ENCODE data around the gene CFAP57.
"Not testable (repeated sequence)": the region's sequence is repeated elsewhere in the genome, so short reads cannot be mapped to it uniquely, and the experiment has no call there.

The CFAP57 gene

DNA sequence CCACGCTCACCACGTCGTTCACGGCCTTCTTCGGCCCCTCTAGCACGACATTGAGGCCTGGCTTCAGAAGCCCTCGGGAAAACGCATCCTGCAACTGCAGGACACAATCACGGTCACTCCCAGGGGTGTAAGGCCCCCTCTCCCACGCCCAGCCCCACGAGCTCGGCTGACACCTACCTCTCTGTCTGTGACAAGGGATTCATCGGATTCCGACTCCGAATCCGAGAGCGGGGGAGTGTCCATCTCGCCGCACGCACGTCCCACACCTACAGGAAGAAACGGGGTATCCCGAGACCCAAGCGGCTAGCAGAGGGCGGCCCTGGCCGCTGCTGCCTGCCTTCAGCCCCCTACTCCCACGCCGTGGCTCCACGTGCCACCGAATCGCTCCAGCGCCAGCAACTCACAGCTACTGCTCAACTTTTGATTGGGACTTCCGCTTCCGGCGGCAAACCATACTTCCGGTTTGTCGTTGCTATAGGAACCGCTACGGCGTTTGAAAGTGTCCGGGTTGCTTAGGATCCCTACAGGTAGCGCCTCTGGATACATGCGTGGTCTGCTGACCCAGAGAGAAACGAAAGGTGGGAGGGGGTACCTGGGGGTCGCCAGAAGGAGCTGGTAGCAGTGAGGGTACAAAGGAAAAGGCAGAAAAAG is at the start of gene CFAP57, which contains the start of gene EBNA1BP2:
Gene CFAP57 (plus strand): TSS at position 455 of the 651 bp plus-strand sequence. CDS start 424 bp downstream, outside the sequence.
Gene EBNA1BP2 (minus strand): TSS at position 415 of the 651 bp plus-strand sequence. CDS start 172 bp downstream, at position 243.
- peak; percentile 97 for DNase-seq

GRCh38 chr1:43123031-43123430 is 49.1 kb upstream of the CFAP57 start:
- DNase-seq, result no peak

- DNase-seq, result no peak
These were observed 43.3 kb upstream of the CFAP57 start for GRCh38 chr1:43128816-43129215.

DNA sequence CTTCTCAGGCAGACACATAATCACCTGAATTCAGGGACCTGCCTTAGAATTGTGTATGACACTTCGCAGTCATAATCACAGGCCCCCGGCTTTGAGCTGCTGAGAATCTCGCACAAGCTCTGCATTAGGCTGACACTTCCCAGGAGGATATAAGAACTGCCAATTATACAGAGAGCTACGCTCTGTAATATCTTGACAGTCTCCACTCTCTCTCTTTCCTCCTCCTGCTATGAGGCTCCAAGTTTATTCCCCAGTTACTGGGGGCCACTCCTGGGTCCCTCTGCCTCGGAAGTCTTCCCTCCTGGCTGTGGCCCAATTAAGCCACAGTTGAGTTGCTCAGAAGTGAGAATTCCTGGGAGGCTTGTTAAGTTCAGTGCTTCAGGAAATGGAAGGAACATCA is 42.7 kb upstream of the CFAP57 start:
- no peak for DNase-seq

DNA sequence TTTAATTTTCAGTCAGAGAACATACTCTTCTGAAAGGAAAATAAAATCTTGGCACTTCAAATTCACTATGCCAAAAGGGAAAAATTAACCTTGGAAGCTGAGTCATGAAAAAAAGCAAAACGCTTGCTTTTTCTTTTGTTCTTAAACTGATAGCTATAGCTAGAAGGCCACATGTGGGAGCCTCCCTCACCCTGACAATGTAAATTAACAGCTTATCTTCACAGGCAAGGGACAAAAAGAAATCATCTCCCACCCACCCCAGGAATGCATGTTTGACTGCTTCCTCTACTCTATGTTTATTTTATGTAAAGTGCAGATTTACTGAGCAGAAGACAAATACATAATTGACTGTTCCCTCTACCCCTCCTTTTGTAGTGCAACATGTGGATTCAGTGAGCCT is 38.1 kb upstream of the CFAP57 start:
- no peak for DNase-seq

DNA sequence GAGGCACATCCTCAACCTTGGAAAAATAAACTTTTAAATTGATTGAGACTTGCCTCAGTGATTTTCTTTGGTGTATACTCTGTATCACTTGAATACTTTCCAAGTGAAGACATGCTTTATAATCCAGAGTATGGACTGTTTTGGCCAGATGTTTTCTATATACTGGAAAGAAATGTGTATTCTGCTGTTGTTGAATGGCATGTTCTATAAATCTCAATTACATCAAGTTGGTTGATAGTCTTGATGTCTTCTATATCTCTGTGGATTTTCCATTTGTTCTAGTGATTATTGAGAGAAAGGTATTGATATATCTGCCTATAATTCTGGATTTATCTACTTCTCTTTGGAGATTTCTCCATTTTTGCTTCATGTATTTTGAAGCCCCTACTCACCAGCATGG is 37.5 kb upstream of the CFAP57 start:
- DNase-seq, result no peak

GRCh38 chr1:43135857-43136781 is 36.0 kb upstream of the CFAP57 start:
- DNase-seq, result no peak

DNA sequence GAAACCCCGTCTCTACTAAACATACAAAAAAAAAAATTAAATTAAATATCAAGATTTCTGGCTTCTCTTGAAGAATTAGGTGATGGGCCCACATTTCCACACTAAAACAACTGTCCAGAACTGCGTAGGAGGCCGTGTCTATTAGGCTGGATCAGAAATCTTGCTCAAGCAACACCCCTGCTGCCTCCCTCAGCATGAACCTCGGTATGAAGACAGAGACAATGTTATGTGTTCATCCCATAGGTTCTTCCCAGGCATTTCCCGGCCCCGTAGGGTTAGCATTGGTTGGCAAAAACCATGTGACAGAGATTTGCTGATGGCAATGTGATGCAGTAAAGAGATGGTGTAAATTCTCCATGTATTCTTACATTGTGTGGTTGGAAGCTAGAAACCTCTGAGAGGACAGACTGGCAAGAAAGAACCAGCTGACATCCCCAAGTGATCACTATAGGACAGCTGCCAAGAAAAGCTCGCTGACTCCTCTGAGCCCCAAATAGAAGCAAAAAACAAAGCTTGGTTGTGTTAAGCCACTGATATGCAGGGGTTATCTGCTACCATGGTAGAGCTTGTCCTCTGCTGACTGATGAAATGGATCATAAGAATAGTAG is 34.6 kb upstream of the CFAP57 start:
- DNase-seq, result no peak

GRCh38 chr1:43139295-43139694 is 32.8 kb upstream of the CFAP57 start:
- not testable (repeated sequence) for DNase-seq

- DNase-seq, result no peak
These were observed 32.1 kb upstream of the CFAP57 start for GRCh38 chr1:43140010-43140409.

DNA sequence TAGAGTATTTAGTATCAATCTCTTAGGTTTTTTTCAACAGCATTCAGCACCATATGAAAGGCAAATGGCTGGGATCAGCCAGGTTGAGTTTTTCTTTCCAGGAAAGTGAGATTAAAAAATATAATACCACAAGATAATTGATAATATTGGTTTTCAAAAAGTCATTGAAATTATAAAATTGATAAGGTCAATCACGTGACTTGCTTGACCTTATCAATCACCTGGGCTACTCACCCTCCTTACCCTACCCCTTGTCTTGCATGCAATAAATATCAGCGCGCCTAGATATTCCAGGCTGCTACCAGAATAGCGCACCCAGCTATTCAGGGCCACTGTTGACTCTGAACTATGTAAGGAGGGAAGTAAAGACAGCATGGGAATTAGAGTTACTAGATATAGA is 31.5 kb upstream of the CFAP57 start:
- DNase-seq, result no peak

DNA sequence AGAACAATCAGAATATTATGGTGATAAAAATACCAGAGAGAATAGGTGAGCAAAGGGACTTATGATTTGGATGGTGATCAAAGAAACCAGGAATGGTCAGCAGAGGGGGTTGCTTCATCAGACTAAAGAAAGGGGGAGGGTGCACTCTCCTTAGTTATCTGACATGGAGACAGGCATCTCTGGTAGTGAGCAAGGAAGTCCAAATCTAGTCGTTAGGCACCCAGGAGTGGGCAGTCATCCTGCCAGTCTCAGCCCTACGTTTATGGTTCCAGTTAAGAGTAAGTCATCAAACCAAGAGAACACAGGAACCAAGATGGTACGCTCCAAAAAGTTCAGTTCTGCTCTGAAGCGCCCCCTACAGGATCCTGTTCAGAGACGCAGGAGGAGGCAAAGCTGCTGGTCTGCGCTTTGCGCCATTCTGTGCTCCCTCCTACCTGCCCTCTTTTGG is 28.7 kb upstream of the CFAP57 start:
- no peak for DNase-seq

GRCh38 chr1:43144237-43144636 is 27.9 kb upstream of the CFAP57 start:
- no peak for DNase-seq

DNA sequence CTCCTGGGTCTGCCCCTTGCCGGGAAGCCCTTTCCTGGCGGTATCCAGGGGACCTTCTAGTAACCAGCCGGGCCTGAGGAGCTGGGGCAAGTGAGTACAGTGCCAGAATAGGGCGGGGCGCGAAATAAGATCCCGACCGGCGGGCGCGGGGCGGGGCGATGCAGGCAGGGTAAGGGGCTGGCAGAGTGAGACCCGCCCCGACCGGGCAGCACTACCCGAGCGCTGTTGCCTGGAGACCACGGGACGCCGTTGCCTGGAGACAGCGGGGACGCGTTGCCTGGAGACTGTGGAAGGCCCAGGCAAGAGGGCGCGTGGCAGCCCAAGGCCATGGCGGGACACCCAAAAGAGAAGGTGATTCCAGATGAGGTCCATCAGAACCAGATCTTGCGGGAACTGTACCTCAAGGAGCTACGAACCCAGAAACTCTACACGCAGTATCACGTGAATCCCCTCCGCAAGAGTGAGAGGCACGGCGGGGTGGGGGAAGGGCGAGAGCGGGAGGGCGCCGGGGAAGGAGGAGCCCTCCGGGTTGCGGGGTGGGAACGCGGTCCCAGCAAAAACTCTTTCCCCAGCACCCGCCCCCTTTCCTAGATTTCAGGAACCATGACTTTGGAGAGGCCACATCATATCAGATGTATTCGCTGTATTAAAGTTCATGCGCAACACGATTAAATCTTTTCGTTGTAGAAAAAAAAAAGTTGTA is 24.4 kb upstream of the CFAP57 start:
- DNase-seq, result peak; percentile 69

- no peak for DNase-seq
These were observed 22.2 kb upstream of the CFAP57 start for GRCh38 chr1:43149889-43150288.

DNA sequence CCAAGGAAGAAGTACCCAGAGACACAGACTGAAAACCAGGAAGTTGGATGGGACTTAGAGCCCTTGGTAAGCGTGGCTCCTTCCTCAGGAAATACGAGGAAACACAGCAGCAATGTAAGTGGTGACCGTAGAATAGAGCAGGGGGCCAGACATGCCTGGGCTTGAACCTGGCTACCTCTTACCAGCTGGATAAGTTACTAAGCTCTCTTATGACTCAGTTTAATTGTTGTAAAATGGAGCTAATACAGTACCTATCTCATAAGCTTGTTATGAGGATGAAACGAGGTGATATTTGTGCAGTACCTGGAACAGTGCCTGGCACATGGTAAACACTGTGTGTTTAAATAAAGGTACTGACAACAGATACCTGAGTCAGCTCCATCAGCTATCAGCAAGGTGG is 19.3 kb upstream of the CFAP57 start:
- no peak for DNase-seq

GRCh38 chr1:43153443-43153842 is 18.7 kb upstream of the CFAP57 start:
- DNase-seq, result no peak

GRCh38 chr1:43156026-43156425 is 16.1 kb upstream of the CFAP57 start:
- no peak for DNase-seq

- DNase-seq, result no peak
These were observed 7.0 kb upstream of the CFAP57 start for GRCh38 chr1:43165162-43165561.

GRCh38 chr1:43165765-43166164 is 6.4 kb upstream of the CFAP57 start:
- DNase-seq, result no peak

DNA sequence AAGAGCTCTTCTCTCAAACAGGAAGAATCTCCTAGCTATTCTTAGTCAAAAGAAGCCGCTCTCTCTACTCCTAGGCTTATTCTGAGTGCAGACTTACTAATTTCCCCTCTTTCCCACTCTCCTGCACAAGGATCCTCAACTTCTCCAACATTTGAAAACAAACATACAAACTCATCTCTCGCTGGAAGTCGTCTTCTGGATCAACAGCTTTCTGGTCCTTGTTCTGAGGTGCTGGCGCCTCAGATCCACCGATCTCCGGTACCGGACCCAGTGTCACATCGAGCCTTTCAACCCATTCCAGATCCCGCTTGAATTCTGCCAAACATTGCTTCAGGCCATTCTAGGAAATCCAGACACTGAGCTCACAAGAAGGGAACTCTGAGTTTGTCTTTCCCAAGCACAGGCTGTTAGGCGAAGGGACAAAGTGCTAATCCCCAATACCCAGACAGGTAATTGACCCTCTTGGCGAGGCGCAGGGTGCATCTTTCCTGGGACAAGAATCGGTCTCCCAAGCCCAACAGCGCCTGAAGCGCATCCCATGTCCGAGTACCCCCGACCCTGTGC is 736 bp upstream of the CFAP57 start:
- no peak for DNase-seq

DNA sequence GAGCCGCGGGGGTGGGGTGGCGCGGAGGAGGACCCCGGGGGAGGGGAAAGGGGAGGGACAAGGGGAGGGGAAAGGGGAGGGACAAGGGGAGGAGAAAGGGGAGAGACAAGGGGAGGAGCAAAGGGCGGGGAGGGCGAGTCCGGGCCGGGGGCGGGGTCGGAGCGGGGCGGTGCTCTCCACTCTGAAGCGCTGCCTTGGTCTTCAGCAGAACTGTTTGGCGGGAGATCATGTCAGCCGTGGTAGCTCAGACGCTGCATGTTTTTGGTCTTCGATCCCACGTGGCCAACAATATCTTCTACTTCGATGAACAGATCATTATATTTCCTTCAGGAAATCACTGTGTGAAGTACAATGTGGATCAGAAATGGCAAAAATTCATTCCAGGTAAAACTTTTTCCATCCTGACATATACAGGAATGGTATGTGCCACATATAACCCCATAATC is 420 bp downstream of the CFAP57 start:
- peak; percentile 94 for DNase-seq
